SH-SY5Y (cell line): ENCODE data around the gene WFDC1.

Source experiments
- GATA2 ChIP-seq: IDR thresholded peaks from 2 replicates; pipeline ENCODE4 v1.6.1; 2011; ENCODE audit warnings: mild to moderate bottlenecking, low read depth, low read length
- GATA3 ChIP-seq: IDR thresholded peaks from 2 replicates; pipeline ENCODE4 v1.6.1; 2011; ENCODE audit warnings: low read depth, mild to moderate bottlenecking, low read length, moderate library complexity

- TF ChIP-seq GATA2 = no peak
- TF ChIP-seq GATA3 = no peak
Measured at GRCh38 chr16:84334482-84334881, 39.8 kb downstream of the WFDC1 start.
